ENCODE measurements around the gene FGF2. TPM values are rescaled to one million over a fixed set of nuclear protein-coding genes. Genes with fewer than 3 reads are reported as not detected.

Gene FGF2
- total and polyA plus RNA-seq, 8 donors = 0.29 to 47.3 (median 6.4) TPM

DNA sequence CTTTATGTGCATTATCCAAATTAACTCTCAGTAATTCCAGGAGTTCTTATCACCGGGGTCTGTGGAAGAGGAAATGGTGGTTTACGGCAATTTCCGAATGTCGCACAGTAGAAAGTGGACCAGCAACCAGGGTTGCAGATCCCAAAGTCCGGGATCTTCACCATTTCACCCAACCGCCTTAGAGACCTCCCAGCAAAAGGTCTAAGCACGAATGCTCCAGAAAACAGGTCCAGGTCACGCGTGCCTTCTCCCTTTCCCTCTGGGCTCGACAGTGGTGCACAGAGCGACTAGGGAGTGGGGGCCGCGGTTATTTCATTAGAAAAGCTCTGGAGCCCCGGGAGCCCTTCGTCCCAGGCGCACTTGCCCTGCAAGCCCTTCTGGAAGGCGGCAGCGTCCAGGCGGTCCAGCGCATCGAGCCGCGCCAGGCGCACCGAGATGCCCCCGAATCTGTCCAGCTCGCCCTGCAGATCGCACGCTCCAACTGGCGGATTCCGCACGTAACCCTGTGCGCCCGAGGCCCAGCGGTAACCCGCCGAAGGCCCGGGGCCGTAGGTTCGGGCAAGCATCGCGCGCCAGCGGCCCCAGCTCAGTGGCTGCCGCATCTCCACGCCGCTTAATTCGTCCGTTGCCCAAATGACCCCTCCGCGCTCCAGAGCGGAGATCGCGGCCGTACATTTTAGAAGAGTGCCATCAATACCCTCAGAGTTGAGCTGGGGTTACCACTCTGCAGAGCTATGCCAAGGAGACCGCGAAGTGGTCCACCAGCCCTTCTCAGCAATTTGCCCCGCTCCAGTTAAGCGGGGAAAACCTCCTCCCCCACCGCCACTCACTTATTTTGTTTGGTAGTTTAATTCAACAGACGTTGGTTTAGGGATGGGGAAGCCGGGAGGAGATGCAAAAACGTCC lies 95.6 kb downstream of the FGF2 start, which contains the start of gene NUDT6:
TSS of gene NUDT6 (minus strand) at position 627 of the 906 bp plus-strand sequence. CDS start at position 602, 25 bp downstream.
- Histone ChIP-seq H3K4me3 (peak within 1 kb of the TSS; percentile 68 to 99 (median 88)), H3K4me1 (peaks cover 0 to 39% (median 25%) of the 10 kb centered on the region in 4 donors), H3K27me3 (no peaks in the 10 kb centered on the region), H3K27ac (peak within 1 kb of the TSS; percentile 66 to 86 (median 76)), H3K9me3 (no peaks in the 10 kb centered on the region), H3K36me3 (no peaks in the 10 kb centered on the region)
- WGBS, 5 donors = 0 to 1% (median 1%) methylated on average over 40 to 63 of the region's 63 CpGs
- DNase-seq = peak; percentile 57 to 87
- TF ChIP-seq POLR2A (IDR thresholded peaks at IDR 0.05) (no peak), POLR2AphosphoS5 (IDR thresholded peaks at IDR 0.05) (peak in 1 of 3 donors; percentile 9)
- intact Hi-C loops (cut with DNase I; ENCODE audit: low total_unique reads) = no loop called here

- WGBS, 5 donors = 0 to 1% (median 0%) methylated on average over 34 of the region's 34 CpGs
- intact Hi-C loops (cut with DNase I; ENCODE audit: low total_unique reads) = no loop called here
- H3K4me1 ChIP-seq = peaks cover 0 to 39% (median 25%) of the 10 kb centered on the region in 4 donors
- H3K4me3 ChIP-seq = peak overlapping the region; percentile 68 to 99 (median 88)
- TF ChIP-seq POLR2AphosphoS5 (IDR thresholded peaks at IDR 0.05) (peak in 2 of 3 donors; percentile 33 to 65), EP300 (IDR thresholded peaks at IDR 0.05) (no peak), CTCF (IDR thresholded peaks at IDR 0.05) (no peak), POLR2A (IDR thresholded peaks at IDR 0.05) (no peak)
- no peaks in the 10 kb centered on the region for H3K27me3 ChIP-seq
- H3K9me3 ChIP-seq = no peaks in the 10 kb centered on the region
- peak; percentile 83 to 96 for DNase-seq
- peak overlapping the region; percentile 66 to 86 (median 76) for H3K27ac ChIP-seq
- peaks cover 0 to 4% (median 0%) of the 10 kb centered on the region in 4 donors for H3K36me3 ChIP-seq
Observed at GRCh38 chr4:122922877-122923511, 96.4 kb downstream of the FGF2 start.

DNA sequence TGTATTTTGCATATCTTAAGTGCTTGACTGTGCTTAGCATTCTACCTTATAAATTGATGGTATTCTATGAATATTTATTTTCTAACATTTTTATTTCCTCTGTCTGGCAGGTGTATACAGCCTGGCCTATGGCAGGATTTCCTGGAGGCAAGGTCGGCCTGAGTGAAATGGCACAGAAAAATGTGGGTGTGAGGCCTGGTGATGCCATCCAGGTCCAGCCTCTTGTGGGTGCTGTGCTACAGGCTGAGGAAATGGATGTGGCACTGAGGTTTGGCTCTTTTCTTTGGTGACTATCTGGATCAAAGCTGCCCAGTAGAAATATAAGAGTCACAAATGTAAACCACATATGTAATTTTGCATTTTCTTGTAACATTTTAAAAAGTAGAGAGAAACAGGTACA lies 102.3 kb downstream of the FGF2 start:
- H3K4me1 ChIP-seq = peaks cover 0 to 19% (median 6%) of the 10 kb centered on the region in 4 donors
- H3K27ac ChIP-seq = no peak overlapping the region
- intact Hi-C loops (cut with DNase I; ENCODE audit: low total_unique reads) = no loop called here
- no peak overlapping the region for H3K4me3 ChIP-seq
- TF ChIP-seq POLR2AphosphoS5 (IDR thresholded peaks at IDR 0.05) (no peak), EP300 (IDR thresholded peaks at IDR 0.05) (no peak), CTCF (IDR thresholded peaks at IDR 0.05) (no peak), POLR2A (IDR thresholded peaks at IDR 0.05) (no peak)
- H3K27me3 ChIP-seq = no peaks in the 10 kb centered on the region
- WGBS, 5 donors = 53 to 91% (median 79%) methylated on average over 1 of the region's 1 CpG
- DNase-seq = no peak
- peaks cover 0 to 39% (median 33%) of the 10 kb centered on the region in 4 donors for H3K36me3 ChIP-seq
- H3K9me3 ChIP-seq = no peaks in the 10 kb centered on the region

DNA sequence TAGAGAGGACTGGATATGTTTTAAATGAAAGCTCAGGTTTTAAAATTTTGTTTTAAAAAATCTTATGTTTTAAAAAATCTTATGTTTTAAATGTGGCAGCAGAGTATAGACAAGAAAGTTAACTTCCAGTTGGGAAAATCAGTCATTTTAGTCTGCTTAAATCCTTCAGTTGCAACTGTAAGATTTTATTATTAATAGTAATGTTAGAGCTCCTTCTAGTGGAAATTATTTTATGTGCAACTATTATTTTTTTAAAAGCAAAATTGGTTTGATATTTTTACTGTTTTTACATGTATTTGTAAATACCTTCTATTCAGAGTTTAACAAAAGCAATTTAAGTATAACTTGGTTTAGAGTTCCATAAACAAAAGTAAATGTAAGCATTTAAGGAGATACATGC lies 104.2 kb downstream of the FGF2 start:
- peak in 1 of 2 donors; percentile 9 for DNase-seq
- Histone ChIP-seq H3K4me1 (peaks cover 0 to 5% (median 0%) of the 10 kb centered on the region in 4 donors), H3K9me3 (no peaks in the 10 kb centered on the region), H3K36me3 (peaks cover 0 to 59% (median 53%) of the 10 kb centered on the region in 4 donors), H3K27ac (no peak overlapping the region), H3K27me3 (no peaks in the 10 kb centered on the region), H3K4me3 (no peak overlapping the region)
- intact Hi-C loops (cut with DNase I; ENCODE audit: low total_unique reads) = no loop called here
- TF ChIP-seq CTCF (IDR thresholded peaks at IDR 0.05) (peak in 2 of 7 experiments; percentile 62 to 64), POLR2AphosphoS5 (IDR thresholded peaks at IDR 0.05) (no peak)
